CMK (cell line): ENCODE results near the gene SEMA3G.
A peak's percentile ranks its signal among the peaks of the same experiment; 100 is the strongest.

Experiments
- DNase-seq: peaks from one replicate; pipeline ENCODE4 v3.0.0-alpha.2; 2010; ENCODE audit warnings: low read depth

The SEMA3G gene

DNA sequence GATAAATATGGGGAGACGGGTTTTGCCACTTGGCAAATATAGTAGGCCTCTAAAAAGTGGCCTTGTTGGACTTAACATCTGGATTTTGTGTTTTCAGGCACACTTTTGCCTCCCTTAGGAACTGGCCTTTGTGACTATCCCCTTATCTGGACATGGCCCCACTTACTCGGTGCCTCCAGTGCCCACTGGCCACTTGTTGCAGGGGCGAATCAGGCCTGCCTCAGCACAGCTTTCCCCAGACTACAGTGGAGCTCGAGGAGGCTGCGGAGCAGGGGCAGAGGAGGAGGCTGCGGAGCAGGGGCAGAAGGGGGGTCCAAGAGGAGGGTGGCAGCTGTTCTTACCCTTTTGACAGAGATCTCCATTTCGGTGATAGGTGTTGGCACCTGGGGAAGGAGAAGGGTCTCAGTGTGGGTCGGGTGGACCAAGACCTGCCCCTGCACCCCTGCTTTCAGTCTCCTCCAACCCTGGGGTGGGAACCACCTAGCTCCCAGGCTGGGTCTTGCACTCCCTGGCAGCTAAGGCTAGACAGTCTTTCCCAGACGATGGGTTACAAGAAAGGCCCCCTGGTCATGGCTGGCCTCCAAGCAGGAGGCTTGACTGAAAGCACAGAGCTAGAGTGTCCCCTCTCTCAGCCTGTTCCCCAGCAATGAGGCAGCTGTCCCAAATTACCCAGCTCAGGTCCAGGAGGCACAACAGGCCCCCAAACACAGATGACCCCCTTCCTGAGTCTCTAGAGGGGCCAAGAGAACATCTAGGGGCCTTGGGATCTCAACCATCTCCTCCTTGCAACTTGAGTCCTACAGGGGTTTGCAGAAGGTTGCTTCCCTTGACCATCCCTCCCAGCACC is 6.1 kb downstream of the SEMA3G start:
- no peak for DNase-seq

DNA sequence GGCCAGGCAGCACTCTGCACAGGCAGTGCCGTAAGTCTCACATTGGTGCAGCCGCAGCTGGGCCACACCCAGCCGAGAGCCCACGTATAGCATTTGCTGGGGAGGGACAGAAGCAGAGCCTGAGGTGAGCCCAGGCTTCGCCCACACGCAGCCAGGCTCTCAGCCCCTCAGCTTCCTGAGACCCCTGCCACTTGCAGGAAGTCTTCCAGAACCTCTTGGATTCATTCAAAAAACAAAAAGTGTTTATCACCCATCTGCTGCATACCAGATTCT is 6.9 kb downstream of the SEMA3G start:
- DNase-seq: no peak

DNA sequence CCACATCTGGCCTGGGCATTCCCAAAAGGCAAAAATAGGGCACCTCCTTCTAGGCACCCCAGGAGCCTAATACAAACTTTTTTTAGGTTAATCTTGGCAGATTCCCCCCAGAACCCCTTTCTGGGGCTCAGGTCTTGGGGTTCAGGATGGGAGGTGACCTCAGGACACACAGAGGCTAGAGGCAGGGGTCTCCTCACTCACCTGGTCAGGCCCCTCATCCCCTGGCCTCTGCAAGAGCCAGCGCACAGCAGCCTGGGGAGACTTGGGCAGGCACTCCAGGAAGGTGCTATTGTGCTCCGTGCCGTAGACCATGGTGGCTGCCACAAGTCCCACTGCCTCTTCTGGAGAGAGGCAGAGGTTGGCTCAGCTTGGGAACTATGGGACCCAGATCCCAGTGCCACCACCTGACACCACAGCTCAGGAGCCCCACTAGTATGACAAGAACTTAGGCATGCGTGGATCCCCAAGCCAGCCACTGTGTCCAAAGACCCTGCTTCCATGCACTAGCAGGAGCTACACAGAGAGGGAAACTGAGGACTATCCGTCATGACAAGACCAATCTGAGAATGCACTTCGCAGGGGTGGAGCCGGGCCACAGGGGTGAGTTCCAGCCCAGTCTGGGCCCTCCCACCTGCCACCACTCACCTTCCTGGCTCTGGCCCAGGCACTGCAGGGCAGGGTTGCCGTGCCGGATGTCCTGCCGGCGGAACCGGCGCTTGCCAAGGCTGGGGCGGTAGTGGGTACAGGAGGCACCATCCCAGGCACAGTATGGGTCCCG is 7.4 kb downstream of the SEMA3G start:
- no peak for DNase-seq

DNA sequence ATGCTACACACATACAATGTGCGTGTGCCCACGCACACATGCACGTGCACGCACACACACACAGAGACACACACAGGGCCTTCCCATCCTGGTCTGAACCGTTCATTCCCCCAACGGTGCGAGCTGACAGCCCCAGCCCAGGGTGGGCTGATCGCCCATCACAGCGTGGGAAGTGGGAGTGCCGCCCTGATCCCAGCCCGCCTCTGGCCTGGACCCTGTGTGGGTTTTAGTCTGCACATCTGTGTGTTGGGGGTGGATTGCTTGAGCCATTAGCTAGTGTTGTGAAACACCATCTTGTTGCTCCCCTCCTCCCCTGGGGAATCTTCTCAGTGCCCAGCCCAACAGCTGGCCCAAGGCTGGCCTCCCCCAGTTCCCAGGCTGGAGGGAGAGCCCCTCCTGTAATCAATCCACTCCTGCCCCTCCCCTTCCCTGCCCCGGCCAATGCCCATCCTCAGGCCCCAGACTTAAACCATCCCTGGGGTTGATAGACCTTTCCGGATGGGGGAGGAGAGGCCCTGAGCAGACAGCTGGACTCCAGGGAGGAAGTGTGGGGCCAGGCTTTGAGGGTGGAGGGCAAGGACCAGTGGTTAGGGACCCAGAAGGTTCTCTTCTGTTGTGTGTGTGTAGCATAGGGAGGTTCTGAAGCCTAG is 8.3 kb downstream of the SEMA3G start:
- DNase-seq: peak; percentile 56

DNA sequence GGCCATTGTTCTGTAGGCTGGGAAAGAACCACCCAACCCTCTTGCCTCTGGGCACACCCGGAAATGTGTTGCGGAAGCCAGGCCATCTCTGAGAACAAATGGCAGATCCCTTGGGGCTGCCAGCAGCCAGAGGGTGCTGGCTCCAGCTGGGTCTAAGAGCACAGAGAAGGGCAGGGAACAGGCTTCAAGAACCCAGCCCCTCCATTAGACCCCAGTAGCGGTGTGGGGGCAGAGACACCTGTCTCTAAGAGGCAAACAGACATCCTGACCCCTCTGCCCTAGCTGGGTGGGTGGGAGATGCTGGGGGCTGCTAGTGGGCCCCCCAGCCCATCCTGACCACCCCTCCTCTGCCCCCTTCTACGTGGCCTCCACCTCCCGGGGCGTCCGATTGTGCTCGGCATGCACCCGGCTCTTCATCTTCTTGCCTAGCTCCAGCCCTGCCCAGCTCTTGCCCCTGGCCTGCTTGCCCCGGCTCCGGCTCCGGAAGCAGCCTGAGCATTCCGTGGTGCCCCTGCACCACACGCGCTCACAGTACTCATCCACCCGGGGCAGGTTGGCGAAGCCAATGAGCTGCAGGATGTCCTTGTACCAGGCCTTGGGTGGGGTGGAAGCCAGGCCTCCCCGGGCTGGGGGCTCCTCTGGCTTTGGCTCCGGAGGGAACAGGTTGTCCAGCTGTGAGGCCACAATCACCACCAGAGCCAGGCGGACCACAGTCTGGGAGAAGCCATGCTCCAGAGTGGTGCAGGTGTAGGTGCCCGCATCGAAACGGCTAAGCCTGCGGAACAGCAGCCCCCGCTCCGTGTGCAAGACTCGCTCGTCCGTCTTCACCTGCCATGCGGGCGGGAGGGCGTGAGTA is 9.4 kb downstream of the SEMA3G start:
- no peak for DNase-seq

DNA sequence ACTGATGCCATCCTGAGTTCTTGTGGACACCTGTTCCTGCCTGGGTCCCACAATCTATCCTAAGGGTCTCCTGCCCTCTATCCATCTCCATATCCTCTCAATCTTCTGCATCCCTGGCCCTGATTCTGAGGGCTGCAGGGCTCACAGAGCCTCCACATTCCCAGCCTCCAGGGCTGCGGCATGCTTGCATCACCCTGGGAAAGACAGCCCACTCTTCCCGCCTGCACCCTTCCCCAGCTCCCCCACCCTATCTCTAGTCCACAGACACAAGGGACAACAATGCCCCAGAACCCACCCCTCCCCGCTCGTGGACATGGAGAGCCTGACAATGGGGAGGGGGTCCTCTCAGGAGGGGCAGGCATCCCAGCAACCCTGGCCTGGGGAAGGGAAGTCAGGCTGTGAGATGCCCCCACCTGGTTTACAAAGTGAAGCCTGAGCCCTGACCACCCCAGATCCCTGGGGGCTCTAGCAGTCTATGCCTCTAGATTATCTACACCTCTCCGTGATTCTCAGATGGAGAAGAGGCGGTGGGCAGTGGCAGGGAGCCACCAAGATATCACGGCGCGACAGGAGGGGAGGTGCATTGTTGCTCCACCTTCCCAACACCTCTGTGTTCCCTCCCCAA is 10.3 kb downstream of the SEMA3G start:
- DNase-seq: no peak

DNA sequence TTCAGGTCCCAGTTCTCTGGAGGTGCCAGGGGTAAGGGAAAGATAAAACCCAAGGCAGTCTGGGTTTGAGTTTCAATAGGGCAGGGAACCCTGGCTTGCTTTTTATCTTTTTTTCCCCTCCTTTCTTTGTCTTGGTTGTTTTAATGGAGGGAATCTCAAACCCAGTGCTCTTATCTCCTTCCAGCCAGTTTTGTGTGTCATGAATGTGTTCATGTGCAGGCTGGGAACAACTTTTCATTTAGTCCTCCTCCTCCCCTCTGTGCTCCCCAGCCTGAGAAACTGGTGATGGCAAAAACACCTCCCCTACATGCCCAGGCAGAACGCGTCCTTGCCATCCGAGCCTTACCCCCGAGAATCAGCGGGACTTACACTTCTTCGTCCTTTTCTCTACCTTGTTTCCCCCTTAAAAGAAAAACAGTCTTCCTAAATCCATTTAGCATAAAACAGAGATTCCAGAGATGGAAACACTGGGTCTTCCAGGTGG is 10.9 kb downstream of the SEMA3G start:
- DNase-seq: no peak

- no peak for DNase-seq
Observed at GRCh38 chr3:52433328-52433995, 11.4 kb downstream of the SEMA3G start.

DNA sequence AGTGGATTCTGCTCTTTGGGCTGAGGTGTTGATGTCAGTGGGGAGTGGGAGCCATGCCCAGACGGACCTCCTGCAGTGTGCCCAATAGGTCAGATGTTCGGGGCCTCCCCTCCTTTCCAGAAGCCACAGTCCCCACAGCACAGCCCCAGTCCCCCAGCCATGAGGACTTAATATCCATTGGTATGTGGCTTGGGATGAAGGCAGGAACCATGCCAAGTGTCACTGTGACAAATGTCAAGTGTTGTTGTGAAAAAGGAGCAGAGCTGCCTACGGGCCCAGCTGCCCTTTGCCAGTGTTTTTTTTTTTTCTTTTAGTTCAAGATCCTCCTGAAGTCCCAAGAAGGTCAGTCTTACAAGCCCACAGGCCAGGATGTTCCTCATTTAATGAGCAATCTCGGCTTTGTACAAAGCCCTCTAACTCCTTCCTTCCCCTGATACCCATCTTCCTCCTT is 12.2 kb downstream of the SEMA3G start:
- no peak for DNase-seq

- DNase-seq: no peak
Observed at GRCh38 chr3:52432225-52432624, 12.7 kb downstream of the SEMA3G start.

- no peak for DNase-seq
Observed at GRCh38 chr3:52431459-52432223, 13.3 kb downstream of the SEMA3G start.

GRCh38 chr3:52430416-52430810 is 14.5 kb downstream of the SEMA3G start:
- no peak for DNase-seq

- no peak for DNase-seq
Observed at GRCh38 chr3:52429779-52430415, 15.0 kb downstream of the SEMA3G start.

- DNase-seq: no peak
Observed at GRCh38 chr3:52429031-52429430, 15.9 kb downstream of the SEMA3G start.

- DNase-seq: peak; percentile 20
Observed at GRCh38 chr3:52428151-52429005, 16.5 kb downstream of the SEMA3G start.

- no peak for DNase-seq
Observed at GRCh38 chr3:52423173-52423572, 21.7 kb downstream of the SEMA3G start.

- DNase-seq: no peak
Observed at GRCh38 chr3:52422669-52423068, 22.2 kb downstream of the SEMA3G start.

- DNase-seq: no peak
Observed at GRCh38 chr3:52420388-52420787, 24.5 kb downstream of the SEMA3G start.

DNA sequence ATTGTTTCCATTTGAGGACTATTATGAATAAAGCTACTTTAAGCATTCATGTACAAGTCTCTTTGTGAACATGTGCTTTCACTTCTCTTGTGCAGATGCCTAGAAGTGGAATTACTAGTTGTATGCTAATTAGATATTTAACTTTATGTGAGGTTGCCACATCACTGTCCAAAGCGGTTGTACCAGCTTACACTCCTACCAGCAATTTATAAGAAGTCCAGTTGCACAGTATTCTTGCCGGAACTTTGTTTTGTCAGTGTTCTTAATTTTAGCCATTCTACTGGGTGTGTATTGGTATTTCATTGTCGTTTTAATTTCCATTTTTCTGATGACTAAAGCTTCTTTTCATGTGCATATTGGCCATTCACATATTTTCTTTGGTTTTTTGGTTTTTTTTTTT is 29.1 kb downstream of the SEMA3G start:
- DNase-seq: no peak
